NT2/D1 (cell line): ENCODE measurements around the gene ADGRG2.

Source experiments
- YY1 ChIP-seq: IDR thresholded peaks from 2 replicates; pipeline ENCODE4 v1.6.1; 2011; ENCODE audit not compliant: insufficient read length, insufficient read depth
- ZNF274 ChIP-seq: IDR thresholded peaks from 2 replicates; pipeline ENCODE4 v1.6.1; 2011; ENCODE audit warnings: mild to moderate bottlenecking, low read depth, low read length

- TF ChIP-seq YY1 (no peak), ZNF274 (no peak)
Observed at GRCh38 chrX:19100586-19100985, 21.7 kb downstream of the ADGRG2 start.
